Cardiac fibroblast (primary cell): ENCODE data around the gene CPAMD8.
"Not testable (repeated sequence)": the region's sequence is repeated elsewhere in the genome, so short reads cannot be mapped to it uniquely, and the experiment has no call there.

Experiments
- DNase-seq, 2 donors: peaks; one replicate each; pipeline versions ENCODE4 v3.0.0 to v3.0.0-alpha.2; 2010; ENCODE audit warnings: low read depth in 2 of 2
- H3K4me3 ChIP-seq, 2 donors: replicated peaks in 1 of 2; 1 replicate in 1 of 2; 2 replicates in 1 of 2; pipeline ENCODE4 v1.5.1; 2011; ENCODE audit warnings: low read depth in 2 of 2, low read length in 2 of 2, mild to moderate bottlenecking in 2 of 2, moderate library complexity in 1 of 2
- CTCF ChIP-seq: IDR thresholded peaks from one replicate; pipeline ENCODE4 v1.5.1; 2011; ENCODE audit warnings: low read depth, mild to moderate bottlenecking, low read length, inconsistent platforms

CPAMD8 gene

GRCh38 chr19:16882146-16882545, 144.5 kb downstream of the CPAMD8 start:
- H3K4me3 ChIP-seq = no peak overlapping the region
- TF ChIP-seq CTCF = no peak
- DNase-seq = no peak

DNA sequence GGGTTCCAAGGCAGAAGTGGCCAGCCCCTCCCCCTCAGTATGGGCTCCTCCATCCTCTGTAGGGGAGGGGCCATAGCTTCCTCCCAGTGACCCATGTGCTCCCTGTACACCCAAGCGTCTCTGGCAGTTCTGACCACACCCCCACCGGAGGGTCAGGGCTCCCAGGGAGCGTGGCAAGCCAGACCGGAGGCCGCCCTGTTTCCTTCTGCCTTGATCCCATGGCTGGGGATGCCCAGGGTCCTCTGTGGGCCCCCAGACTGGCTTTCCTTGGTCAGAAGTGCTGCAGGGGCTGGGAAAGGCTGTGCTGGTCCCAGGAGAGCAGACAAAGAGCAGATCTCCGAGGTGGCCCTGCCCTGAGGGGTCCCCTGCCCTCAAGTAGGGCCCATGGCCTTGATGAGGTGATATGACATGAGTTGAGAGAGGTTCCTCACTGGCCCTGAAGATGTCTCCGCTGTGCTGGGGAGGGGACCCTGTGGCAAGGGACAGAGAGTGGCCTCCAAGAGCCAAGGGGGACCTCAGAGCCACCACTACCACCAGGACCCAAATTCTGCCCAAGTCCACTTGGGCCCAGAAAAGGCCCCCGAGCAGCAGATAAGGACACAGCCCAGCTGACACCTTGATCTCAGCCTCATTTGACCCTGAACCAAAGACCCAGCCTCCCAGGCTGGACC, 145.6 kb downstream of the CPAMD8 start:
- DNase-seq = no peak
- no peak overlapping the region for H3K4me3 ChIP-seq
- TF ChIP-seq CTCF = no peak

DNA sequence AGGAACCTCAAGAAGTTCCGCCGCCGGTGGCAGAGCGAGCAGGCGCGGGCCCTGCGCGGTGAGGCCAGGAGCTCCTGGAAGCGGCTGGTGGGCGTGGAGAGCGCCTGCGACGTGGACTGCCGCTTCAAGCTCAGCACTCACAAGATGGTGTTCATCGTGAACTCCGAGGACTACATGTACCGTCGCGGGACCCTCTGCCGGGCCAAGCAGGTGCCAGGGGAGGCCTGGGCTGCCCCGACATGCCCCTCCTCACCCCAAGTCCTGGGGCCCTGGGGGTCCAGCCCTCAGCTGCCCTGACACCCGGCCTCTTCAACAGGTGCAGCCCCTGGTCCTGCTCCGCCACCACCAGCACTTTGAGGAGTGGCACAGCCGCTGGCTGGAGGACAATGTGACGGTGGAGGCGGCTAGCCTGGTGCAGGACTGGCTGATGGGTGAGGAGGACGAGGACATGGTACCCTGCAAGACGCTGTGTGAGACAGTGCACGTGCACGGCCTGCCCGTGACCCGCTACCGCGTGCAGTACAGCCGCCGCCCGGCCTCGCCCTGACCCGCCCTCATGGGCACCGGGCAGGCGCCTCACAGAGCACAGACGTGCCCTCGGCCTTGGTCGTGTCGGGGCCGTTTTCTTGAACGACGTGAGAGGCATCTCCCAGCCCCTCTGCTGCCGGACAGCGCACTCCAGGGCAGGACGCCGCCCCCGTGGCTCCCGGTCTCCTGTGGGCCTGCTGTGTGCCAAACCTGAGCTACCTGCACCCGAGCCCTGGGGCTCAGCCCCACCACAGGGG, 148.2 kb downstream of the CPAMD8 start:
- no peak overlapping the region for H3K4me3 ChIP-seq
- DNase-seq = no peak
- TF ChIP-seq CTCF = no peak

DNA sequence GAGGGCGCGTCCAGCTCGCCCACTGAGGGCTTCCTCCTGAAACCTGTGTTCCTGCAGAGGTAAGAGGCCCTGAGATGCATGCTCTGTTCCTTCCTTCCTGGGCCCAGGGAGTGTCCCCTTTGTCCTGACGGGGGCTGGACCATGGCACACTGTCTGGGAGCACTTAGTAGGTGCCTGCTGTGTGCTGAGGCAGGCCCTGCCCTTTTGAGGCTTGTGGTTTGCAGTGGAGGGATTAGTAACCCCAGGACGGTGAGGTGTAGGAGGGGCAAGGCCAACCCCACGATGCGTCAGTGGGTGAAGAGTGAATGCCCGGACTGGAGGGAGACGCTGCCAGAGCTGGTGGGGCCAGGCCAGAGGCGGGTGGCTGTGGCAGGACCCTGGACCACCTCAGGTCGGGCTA, 149.0 kb downstream of the CPAMD8 start:
- no peak for DNase-seq
- TF ChIP-seq CTCF = no peak
- no peak overlapping the region for H3K4me3 ChIP-seq

DNA sequence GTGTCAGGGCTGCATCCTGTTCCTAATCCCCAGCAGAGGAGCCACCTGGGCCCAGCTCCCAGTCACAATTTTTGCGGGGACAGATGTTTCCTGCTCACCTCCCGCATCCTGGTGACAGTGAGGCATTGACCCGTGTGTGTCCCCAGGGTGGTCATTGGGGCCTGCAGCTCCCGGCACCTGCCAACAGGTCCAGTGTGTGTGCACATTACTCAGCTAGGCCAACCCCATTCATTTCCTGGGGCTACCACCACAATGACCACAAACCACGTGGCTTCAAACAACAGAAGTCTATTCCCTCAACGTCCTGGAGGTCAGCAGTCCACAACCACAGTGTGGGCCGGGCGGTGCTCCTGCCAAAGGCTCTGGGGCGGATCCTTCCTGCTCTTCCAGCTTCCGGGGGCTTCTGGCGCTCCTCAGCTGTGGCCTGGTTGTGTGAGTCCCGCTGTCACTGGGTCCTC, 149.7 kb downstream of the CPAMD8 start:
- no peak for TF ChIP-seq CTCF
- H3K4me3 ChIP-seq = no peak overlapping the region
- peak; percentile 9 to 49 for DNase-seq

DNA sequence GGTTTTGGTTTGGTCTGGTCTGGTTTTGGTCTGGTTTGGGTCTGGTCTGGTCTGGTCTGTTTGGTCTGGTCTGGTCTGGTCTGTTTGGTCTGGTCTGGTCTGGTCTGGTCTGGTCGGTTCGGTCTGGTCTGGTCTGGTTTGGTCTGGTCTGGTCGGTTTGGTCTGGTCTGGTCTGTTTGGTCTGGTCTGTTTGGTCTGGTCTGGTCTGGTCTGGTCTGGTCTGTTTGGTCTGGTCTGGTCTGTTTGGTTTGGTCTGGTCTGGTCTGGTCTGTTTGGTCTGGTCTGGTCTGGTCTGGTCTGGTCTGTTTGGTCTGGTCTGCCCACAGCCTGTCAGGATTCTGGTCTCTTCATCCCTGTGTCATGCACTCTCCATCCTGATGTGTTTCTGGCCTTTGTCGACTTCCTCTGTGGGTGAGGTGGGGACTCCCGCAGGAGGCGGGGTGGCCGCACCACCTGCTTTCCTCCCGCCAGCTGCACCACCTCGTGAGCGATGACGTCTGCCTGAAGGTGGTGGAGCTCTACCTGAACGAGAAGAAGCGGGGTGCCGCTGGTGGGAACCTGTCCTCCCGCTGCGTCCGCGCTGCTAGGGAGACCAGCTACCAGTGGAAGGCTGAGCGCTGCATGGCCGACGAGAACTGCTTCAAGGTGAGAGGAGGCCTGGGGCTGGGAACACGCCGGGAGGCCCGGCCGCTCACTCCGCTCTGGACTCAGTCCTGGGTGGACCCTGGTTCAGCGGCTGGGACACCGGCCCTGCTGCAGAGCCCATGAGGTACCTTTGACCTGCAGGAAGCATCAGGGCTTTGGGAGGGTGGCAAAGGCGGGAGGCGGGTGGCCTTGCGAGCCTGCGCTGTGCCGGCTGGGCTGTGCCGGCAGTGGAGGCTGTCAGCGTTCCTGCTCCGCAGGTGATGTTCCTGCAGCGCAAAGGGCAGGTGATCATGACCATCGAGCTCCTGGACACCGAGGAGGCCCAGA, 150.7 kb downstream of the CPAMD8 start:
- H3K4me3 ChIP-seq = no peak overlapping the region
- TF ChIP-seq CTCF = no peak
- DNase-seq = no peak

- DNase-seq = not testable (repeated sequence)
Measured at GRCh38 chr19:16874978-16875299, 151.7 kb downstream of the CPAMD8 start.

More at GRCh38 chr19:16874978-16875299, 151.7 kb downstream of the CPAMD8 start:
- not testable (repeated sequence) for H3K4me3 ChIP-seq
